Kidney tubule cell (primary cell): ENCODE results near the gene TSSK2.

Experiments used
- DNase-seq: peaks from one replicate; pipeline ENCODE4 v3.0.0-alpha.2; 2018; ENCODE audit warnings: low spot score

Gene TSSK2

GRCh38 chr22:19106886-19107729 is 24.0 kb upstream of the TSSK2 start:
- DNase-seq = no peak

- DNase-seq = no peak
Measured at GRCh38 chr22:19107730-19108074, 23.4 kb upstream of the TSSK2 start.

- DNase-seq = no peak
Measured at GRCh38 chr22:19108807-19109197, 22.3 kb upstream of the TSSK2 start.

GRCh38 chr22:19109198-19110063 is 21.7 kb upstream of the TSSK2 start:
- peak; percentile 50 for DNase-seq

GRCh38 chr22:19110064-19110458 is 21.0 kb upstream of the TSSK2 start:
- DNase-seq = no peak

GRCh38 chr22:19110646-19111045 is 20.5 kb upstream of the TSSK2 start:
- DNase-seq = no peak

- DNase-seq = no peak
Measured at GRCh38 chr22:19111140-19111539, 20.0 kb upstream of the TSSK2 start.

GRCh38 chr22:19111584-19111983 is 19.5 kb upstream of the TSSK2 start:
- DNase-seq = no peak

- no peak for DNase-seq
Measured at GRCh38 chr22:19113429-19113828, 17.7 kb upstream of the TSSK2 start.

GRCh38 chr22:19114984-19115552 is 16.0 kb upstream of the TSSK2 start:
- DNase-seq = no peak

- DNase-seq = no peak
Measured at GRCh38 chr22:19115628-19116027, 15.5 kb upstream of the TSSK2 start.

GRCh38 chr22:19117111-19117512 is 14.0 kb upstream of the TSSK2 start:
- no peak for DNase-seq

- DNase-seq = no peak
Measured at GRCh38 chr22:19118329-19118880, 12.7 kb upstream of the TSSK2 start.

GRCh38 chr22:19119949-19120348 is 11.2 kb upstream of the TSSK2 start:
- no peak for DNase-seq

GRCh38 chr22:19120829-19121630 is 10.1 kb upstream of the TSSK2 start:
- DNase-seq = peak; percentile 94

GRCh38 chr22:19121631-19122142 is 9.4 kb upstream of the TSSK2 start:
- DNase-seq = peak; percentile 65

- peak; percentile 96 for DNase-seq
Measured at GRCh38 chr22:19122143-19122751, 8.9 kb upstream of the TSSK2 start, which contains the start of gene DGCR2. Gene DGCR2 (minus strand): TSS chr22:19122412. CDS start chr22:19122206, 206 bp downstream.

- peak; percentile 24 for DNase-seq
Measured at GRCh38 chr22:19122752-19123492, 8.2 kb upstream of the TSSK2 start.

GRCh38 chr22:19123936-19124335 is 7.2 kb upstream of the TSSK2 start:
- no peak for DNase-seq

GRCh38 chr22:19124377-19124776 is 6.7 kb upstream of the TSSK2 start:
- no peak for DNase-seq
